NCI-H1417 (cell line): Measurements from ENCODE around the gene CDY1B.
"Not testable (repeated sequence)": the region's sequence is repeated elsewhere in the genome, so short reads cannot be mapped to it uniquely, and the experiment has no call there.

ENCODE experiments used
- DNase-seq, 3 experiments: peaks; one replicate each; lab custom pipeline; 2025; lab: John Stamatoyannopoulos, UW

CDY1B gene

GRCh38 chrY:24047919-24048318 is at the start of gene CDY1B:
Gene CDY1B, minus strand, starts transcription at chrY:24048019. Its CDS starts 331 bp downstream, at chrY:24047688.
- not testable (repeated sequence) for DNase-seq

- not testable (repeated sequence) for DNase-seq
Measured at GRCh38 chrY:24049525-24049924, 1.7 kb upstream of the CDY1B start.

GRCh38 chrY:24043209-24043608 is 4.6 kb downstream of the CDY1B start:
- DNase-seq: not testable (repeated sequence)

GRCh38 chrY:24039008-24039718 is 8.7 kb downstream of the CDY1B start:
- DNase-seq: not testable (repeated sequence)

DNA sequence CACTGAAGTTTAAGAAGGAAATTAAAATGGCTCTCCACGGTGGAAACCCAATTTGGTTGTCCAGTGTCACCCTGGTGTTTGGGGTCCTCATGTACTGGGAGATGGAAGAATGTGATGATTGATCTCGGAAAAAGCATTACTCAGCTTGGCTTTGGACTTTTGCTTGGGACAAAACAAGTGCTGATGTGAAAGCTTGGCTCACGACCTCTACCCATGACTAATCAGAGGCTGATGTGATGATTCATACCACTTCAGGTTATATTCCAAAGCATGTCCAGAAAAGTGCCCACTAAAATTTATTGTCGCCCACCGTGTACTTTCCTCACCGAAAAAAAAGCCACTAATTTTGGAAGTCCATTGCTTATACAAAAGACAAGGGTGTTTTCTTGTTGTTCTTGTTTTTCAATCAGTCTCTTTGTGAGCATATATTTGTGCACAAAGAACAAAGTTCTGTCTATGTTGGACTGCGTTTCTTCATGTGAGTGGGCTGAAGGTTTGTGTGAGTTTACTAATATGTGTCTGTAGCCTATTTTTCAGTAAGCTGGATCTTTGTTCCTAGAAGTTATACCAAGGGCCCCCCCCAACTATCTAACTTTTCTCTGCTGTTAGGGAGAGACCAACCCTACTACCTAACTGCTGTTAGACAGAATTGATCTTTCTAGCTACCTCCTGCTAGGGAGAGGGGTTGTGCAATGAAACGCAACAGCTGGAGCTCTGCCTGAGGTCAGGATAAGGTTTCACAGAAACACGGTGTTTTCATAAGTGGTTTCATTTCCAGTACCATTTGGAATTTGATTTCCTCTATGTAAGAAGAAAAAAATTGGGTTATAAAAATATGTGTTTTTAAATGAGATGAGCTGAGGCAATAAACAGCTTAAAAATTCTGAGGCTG is 21.4 kb downstream of the CDY1B start:
- not testable (repeated sequence) for DNase-seq
